Endodermal cell (in vitro differentiated cells): Measurements from ENCODE around the gene GPR161. TPM values are rescaled to one million over a fixed set of nuclear protein-coding genes. Genes with fewer than 3 reads are reported as not detected.

Source experiments
- DNase-seq: peaks from one replicate; pipeline ENCODE4 v3.0.0-alpha.2; 2017
- H3K27ac ChIP-seq: 2 replicates; pipeline ENCODE4 v1.5.1; 2013; ENCODE audit warnings: mild to moderate bottlenecking, low read depth, low read length, moderate library complexity
- H3K27me3 ChIP-seq: 2 replicates; pipeline ENCODE4 v1.6.1; 2013; ENCODE audit warnings: mild to moderate bottlenecking, low read length, moderate library complexity; ENCODE audit not compliant: insufficient read depth, control insufficient read depth, poor library complexity, severe bottlenecking
- H3K36me3 ChIP-seq: 2 replicates; pipeline ENCODE4 v1.7.0; 2013; ENCODE audit warnings: mild to moderate bottlenecking, low read length, moderate library complexity; ENCODE audit not compliant: control insufficient read depth, insufficient read depth
- H3K4me1 ChIP-seq: one replicate; pipeline ENCODE4 v1.7.0; 2013; ENCODE audit warnings: low read length; ENCODE audit not compliant: control insufficient read depth, insufficient read depth
- H3K4me3 ChIP-seq: 2 replicates; pipeline ENCODE4 v1.5.1; 2013; ENCODE audit warnings: mild to moderate bottlenecking, low read length, moderate library complexity
- H3K9ac ChIP-seq: 2 replicates; pipeline ENCODE4 v1.6.1; 2013; ENCODE audit warnings: mild to moderate bottlenecking, low read length, moderate library complexity; ENCODE audit not compliant: poor library complexity, severe bottlenecking; ENCODE audit errors: extremely low read depth
- H3K9me3 ChIP-seq: 2 replicates; pipeline ENCODE4 v1.6.1; 2013; ENCODE audit warnings: mild to moderate bottlenecking, low read length, moderate library complexity; ENCODE audit not compliant: control insufficient read depth
- H3K27ac Mint-ChIP-seq: 2 replicates; pipeline ENCODE4 v1.8.0; 2020; ENCODE audit warnings: mixed read lengths
- H3K27me3 Mint-ChIP-seq: 2 replicates; pipeline ENCODE4 v1.8.0; 2021; ENCODE audit warnings: mild to moderate bottlenecking, mixed read lengths; ENCODE audit not compliant: insufficient read depth
- H3K36me3 Mint-ChIP-seq: 2 replicates; pipeline ENCODE4 v1.8.0; 2020; ENCODE audit warnings: low read depth, mixed read lengths
- H3K4me1 Mint-ChIP-seq: 2 replicates; pipeline ENCODE4 v1.8.0; 2020; ENCODE audit warnings: mixed read lengths
- H3K4me3 Mint-ChIP-seq: 2 replicates; pipeline ENCODE4 v1.8.0; 2020; ENCODE audit warnings: mild to moderate bottlenecking, moderate library complexity, mixed read lengths
- H3K9me3 Mint-ChIP-seq: 2 replicates; pipeline ENCODE4 v1.8.0; 2020; ENCODE audit warnings: mild to moderate bottlenecking, mixed read lengths
- WGBS, 2 experiments: methylation state at CpG; one replicate each; pipeline versions ENCODE4 v1.1.5 to v1.1.7; 2013; ENCODE audit warnings: missing lambda C conversion rate in 2 of 2, mixed read lengths in 1 of 2; ENCODE audit not compliant: insufficient coverage in 1 of 2, insufficient read length in 1 of 2; 5-methylcytosine and 5-hydroxymethylcytosine counted together
- total RNA-seq, 2 donors: library from RNA; stranded (reverse); fragmentation: NEBNext Ultra II Directional in 1 of 2; extraction: Animal tissue kit (Norgen Biotek cat#: 25700) in 1 of 2; gene quantifications; 2 replicates in 1 of 2; 3 replicates in 1 of 2; pipeline ENCODE4 v1.2.1, GENCODE V29; 2021
- TF ChIP-seq, protein P1 (sequence below): fragments of 200-600 bp; sonication (generic); conservative IDR thresholded peaks from 2 replicates; pipeline ENCODE4 v1.5.0; 2021; ENCODE audit warnings: antibody characterized with exemption, mild to moderate bottlenecking

The GPR161 gene
- total RNA-seq, 2 donors from 2014 or later, result 24.0 to 26.6 TPM

DNA sequence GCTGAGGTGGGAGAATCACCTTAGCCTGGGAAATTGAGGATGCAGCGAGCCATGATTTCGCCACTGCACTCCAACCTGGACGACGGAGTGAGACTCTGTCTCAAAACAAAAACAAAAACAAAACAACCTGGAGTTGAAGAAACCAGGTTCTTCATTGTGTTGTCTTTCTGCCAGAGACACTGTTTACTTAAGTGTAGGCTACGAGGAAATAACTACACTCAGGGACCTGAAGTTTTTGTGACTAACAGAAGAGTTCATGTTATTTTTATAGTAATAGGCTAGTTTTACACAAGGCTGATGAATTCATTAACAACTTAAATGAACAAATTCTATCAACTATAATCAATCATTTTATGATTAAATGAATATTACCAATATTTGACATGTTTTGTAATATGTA, 101.4 kb downstream of the GPR161 start:
- H3K4me1 ChIP-seq, result no peaks in the 10 kb centered on the region
- Mint-ChIP-seq H3K4me1 (no peaks in the 10 kb centered on the region), H3K4me3 (no peak overlapping the region), H3K27ac (no peak overlapping the region), H3K27me3 (no peaks in the 10 kb centered on the region), H3K9me3 (no peaks in the 10 kb centered on the region), H3K36me3 (peaks cover 11% of the 10 kb centered on the region)
- H3K27ac ChIP-seq, result no peak overlapping the region
- TF ChIP-seq, protein P1, sequence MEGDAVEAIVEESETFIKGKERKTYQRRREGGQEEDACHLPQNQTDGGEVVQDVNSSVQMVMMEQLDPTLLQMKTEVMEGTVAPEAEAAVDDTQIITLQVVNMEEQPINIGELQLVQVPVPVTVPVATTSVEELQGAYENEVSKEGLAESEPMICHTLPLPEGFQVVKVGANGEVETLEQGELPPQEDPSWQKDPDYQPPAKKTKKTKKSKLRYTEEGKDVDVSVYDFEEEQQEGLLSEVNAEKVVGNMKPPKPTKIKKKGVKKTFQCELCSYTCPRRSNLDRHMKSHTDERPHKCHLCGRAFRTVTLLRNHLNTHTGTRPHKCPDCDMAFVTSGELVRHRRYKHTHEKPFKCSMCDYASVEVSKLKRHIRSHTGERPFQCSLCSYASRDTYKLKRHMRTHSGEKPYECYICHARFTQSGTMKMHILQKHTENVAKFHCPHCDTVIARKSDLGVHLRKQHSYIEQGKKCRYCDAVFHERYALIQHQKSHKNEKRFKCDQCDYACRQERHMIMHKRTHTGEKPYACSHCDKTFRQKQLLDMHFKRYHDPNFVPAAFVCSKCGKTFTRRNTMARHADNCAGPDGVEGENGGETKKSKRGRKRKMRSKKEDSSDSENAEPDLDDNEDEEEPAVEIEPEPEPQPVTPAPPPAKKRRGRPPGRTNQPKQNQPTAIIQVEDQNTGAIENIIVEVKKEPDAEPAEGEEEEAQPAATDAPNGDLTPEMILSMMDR, result no peak
- H3K9me3 ChIP-seq, result no peaks in the 10 kb centered on the region
- DNase-seq, result no peak
- H3K36me3 ChIP-seq, result peaks cover 38% of the 10 kb centered on the region
- H3K27me3 ChIP-seq, result no peaks in the 10 kb centered on the region
- WGBS, 2 experiments, result 93 to 97% methylated on average over 5 of the region's 5 CpGs
- H3K9ac ChIP-seq, result no peak overlapping the region
- no peak overlapping the region for H3K4me3 ChIP-seq

DNA sequence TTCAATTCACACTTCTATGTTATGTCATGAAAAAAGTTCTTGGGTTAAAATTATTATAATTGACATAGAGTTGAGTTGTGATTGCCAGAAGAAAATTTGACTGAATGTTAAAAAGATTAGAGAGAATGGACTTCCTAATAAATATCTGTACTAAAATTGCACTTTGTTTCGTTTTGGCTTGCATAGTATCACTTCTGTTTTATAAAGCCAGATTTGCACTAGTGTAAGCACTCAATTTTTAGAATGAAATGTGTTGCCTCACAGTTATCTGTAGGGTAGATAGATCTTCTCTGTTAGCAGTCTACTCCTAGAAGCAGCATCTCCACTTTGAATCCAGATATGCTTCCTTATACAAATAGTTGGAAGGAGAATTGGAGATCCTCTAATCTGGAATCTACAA, 104.7 kb downstream of the GPR161 start:
- peaks cover 11% of the 10 kb centered on the region for H3K36me3 Mint-ChIP-seq
- DNase-seq, result no peak
- no peaks in the 10 kb centered on the region for H3K9me3 ChIP-seq
- H3K27me3 Mint-ChIP-seq, result no peaks in the 10 kb centered on the region
- no peak overlapping the region for H3K4me3 ChIP-seq
- TF ChIP-seq, protein P1, result no peak
- H3K9ac ChIP-seq, result no peak overlapping the region
- no peaks in the 10 kb centered on the region for H3K9me3 Mint-ChIP-seq
- no peak overlapping the region for H3K4me3 Mint-ChIP-seq
- 86 to 91% methylated on average over 1 of the region's 1 CpG for WGBS, 2 experiments
- no peak overlapping the region for H3K27ac ChIP-seq
- no peaks in the 10 kb centered on the region for H3K27me3 ChIP-seq
- no peaks in the 10 kb centered on the region for H3K4me1 Mint-ChIP-seq
- H3K27ac Mint-ChIP-seq, result no peak overlapping the region
- H3K4me1 ChIP-seq, result no peaks in the 10 kb centered on the region
- H3K36me3 ChIP-seq, result peaks cover 60% of the 10 kb centered on the region

DNA sequence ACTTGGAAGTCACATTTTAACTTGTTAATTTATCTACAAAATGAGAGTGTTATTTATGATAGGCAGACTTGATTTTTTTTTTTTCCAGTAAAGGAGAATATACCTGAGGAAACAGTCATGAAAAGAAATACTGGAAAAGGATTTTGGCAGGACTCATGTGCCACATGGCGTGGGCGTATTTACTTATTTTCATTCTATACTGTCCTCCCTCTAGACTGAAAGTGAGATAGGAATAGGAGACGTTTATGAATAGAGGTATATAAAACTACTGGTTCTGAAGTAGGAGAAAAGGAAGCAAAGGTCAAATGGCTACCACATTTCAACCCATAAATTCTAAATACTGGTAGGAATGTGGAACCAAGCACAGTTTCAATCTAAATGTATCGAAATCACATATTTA, 105.1 kb downstream of the GPR161 start:
- TF ChIP-seq, protein P1, result no peak
- H3K9me3 ChIP-seq, result no peaks in the 10 kb centered on the region
- H3K4me1 Mint-ChIP-seq, result no peaks in the 10 kb centered on the region
- H3K4me3 ChIP-seq, result no peak overlapping the region
- H3K4me3 Mint-ChIP-seq, result no peak overlapping the region
- no peak overlapping the region for H3K9ac ChIP-seq
- peaks cover 64% of the 10 kb centered on the region for H3K36me3 ChIP-seq
- DNase-seq, result no peak
- 100% methylated on average over 1 of the region's 4 CpGs; no CpG with 5 or more reads in 1 of the 2 experiments for WGBS, 2 experiments
- H3K27me3 ChIP-seq, result no peaks in the 10 kb centered on the region
- no peaks in the 10 kb centered on the region for H3K9me3 Mint-ChIP-seq
- no peaks in the 10 kb centered on the region for H3K27me3 Mint-ChIP-seq
- no peaks in the 10 kb centered on the region for H3K4me1 ChIP-seq
- H3K27ac ChIP-seq, result no peak overlapping the region
- H3K27ac Mint-ChIP-seq, result no peak overlapping the region
- peaks cover 11% of the 10 kb centered on the region for H3K36me3 Mint-ChIP-seq
